Measurements from ENCODE around the gene SUCLG2.

- TF ChIP-seq POLR2A (IDR thresholded peaks at IDR 0.05; ENCODE audit: low read depth, low read length) (no peak), USF2 (IDR thresholded peaks at IDR 0.05; ENCODE audit: low read depth, low read length) (no peak), RCOR1 (IDR thresholded peaks at IDR 0.05; ENCODE audit: insufficient replicate concordance, low read length) (no peak)
Measured at GRCh38 chr3:67447393-67447792, 207.0 kb downstream of the SUCLG2 start.

All from IMR-90 (cell line).